Astrocyte (in vitro differentiated cells and primary cell): ENCODE results near the gene VSTM2B.

Experiments used
- EZH2 ChIP-seq: IDR thresholded peaks from 2 replicates; pipeline ENCODE4 v1.6.1; 2012; ENCODE audit warnings: mild to moderate bottlenecking, low read length, inconsistent platforms; ENCODE audit not compliant: insufficient read depth
- TF ChIP-seq, protein P1 (sequence below): IDR thresholded peaks from 2 replicates; pipeline ENCODE4 v1.5.1; 2011; ENCODE audit warnings: low read depth, mild to moderate bottlenecking, inconsistent platforms, low read length, moderate library complexity; ENCODE audit not compliant: insufficient read depth

DNA sequence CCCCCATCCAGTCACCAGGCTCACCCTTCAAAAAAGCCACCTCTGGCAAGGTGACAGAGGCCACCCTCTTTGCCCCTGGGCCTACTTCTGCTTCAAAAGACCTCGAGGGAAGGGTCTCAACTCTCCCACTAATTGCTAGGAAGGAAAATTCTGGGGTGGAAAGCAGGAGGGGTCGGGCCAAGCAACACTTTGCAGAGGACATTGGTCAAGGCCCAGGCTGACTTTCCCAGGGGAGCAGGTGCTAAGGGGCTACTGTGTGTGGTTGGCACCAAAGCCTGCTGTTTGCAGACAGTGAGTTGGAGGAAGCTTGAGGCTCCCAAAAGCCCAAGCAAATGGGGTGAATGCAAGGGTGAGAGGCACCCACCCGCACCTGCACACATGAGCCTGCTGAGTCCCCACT lies 28.6 kb upstream of the VSTM2B start:
- TF ChIP-seq, protein P1, sequence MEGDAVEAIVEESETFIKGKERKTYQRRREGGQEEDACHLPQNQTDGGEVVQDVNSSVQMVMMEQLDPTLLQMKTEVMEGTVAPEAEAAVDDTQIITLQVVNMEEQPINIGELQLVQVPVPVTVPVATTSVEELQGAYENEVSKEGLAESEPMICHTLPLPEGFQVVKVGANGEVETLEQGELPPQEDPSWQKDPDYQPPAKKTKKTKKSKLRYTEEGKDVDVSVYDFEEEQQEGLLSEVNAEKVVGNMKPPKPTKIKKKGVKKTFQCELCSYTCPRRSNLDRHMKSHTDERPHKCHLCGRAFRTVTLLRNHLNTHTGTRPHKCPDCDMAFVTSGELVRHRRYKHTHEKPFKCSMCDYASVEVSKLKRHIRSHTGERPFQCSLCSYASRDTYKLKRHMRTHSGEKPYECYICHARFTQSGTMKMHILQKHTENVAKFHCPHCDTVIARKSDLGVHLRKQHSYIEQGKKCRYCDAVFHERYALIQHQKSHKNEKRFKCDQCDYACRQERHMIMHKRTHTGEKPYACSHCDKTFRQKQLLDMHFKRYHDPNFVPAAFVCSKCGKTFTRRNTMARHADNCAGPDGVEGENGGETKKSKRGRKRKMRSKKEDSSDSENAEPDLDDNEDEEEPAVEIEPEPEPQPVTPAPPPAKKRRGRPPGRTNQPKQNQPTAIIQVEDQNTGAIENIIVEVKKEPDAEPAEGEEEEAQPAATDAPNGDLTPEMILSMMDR, result no peak
- no peak for TF ChIP-seq EZH2
